DMS153 treated with DMSO at 0.1 percent for 48 hours (cell line): ENCODE measurements around the gene GRM7.

Experiments used
- DNase-seq: peaks from one replicate; lab custom pipeline; 2025; ENCODE audit not compliant: unreplicated experiment; lab: John Stamatoyannopoulos, UW

Gene GRM7

GRCh38 chr3:7565574-7565973 is 704.7 kb downstream of the GRM7 start:
- no peak for DNase-seq

GRCh38 chr3:7567160-7567559 is 706.2 kb downstream of the GRM7 start:
- no peak for DNase-seq

DNA sequence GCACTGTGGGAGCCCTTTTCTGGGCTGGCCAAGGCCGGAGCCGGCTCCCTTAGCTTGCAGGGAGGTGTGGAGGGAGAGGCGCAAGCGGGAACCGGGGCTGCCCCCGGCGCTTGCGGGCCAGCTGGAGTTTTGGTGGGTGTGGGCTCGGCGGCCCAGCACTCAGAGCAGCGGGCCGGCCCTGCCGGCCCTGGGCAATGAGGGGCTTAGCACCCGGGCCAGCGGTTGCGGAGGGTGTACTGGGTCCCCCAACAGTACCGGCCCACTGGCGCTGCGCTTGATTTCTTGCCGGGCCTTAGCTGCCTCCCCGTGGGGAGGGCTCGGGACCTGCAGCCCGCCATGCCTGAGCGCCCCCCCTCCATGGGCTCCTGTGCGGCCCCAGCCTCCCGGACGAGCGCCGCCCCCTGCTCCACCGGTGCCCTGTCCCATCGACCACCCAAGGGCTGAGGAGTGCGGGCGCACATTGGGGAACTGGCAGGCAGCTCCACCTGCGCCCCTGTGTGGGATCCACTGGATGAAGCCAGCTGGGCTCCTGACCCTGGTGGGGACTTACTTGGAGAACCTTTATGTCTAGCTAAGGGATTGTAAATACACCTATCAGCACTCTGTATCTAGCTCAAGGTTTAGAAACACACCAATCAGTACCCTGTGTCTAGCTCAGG is 707.7 kb downstream of the GRM7 start:
- DNase-seq = no peak

- DNase-seq = no peak
Observed at GRCh38 chr3:7573330-7573729, 712.4 kb downstream of the GRM7 start.

DNA sequence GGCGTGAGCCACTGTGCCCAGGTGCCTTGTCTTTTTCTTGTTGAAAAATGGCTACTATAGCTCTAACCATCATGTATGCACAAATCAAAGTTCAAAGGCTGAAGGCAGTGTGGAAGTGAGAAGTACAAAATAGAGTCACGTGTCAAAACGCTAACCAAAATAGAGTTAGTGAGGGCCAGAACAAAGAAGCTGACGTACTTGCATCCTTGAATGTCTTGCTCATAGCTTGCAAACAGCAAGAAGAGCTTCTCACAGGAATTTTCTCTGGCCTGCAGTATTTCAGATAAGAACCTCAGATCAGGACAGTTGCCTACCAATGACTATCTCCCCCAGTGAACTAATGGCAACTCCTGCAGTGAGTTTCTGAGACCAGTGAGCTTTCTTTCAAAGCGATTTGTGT is 713.5 kb downstream of the GRM7 start:
- DNase-seq = no peak

- no peak for DNase-seq
Observed at GRCh38 chr3:7576071-7576470, 715.2 kb downstream of the GRM7 start.

DNA sequence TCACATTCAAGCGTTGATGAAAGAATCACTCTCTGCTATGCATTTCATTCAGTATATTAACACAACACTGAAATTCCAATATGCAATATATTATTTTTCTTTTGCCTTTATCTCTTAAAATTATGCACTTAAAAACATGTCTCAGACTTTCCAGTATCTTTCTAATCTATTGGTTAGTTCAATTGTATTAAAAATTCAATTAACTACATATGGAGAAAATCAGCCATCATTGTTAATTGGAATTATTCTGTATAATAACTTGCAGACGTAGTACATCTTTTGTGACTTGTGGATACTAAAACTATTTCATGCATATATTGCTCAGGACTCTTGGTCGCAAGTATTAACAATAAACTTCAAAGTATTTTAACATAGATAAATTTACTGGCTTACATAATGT is 715.6 kb downstream of the GRM7 start:
- no peak for DNase-seq

GRCh38 chr3:7577513-7577912 is 716.6 kb downstream of the GRM7 start:
- DNase-seq = no peak

- DNase-seq = no peak
Observed at GRCh38 chr3:7581831-7582230, 720.9 kb downstream of the GRM7 start.

GRCh38 chr3:7585052-7585451 is 724.1 kb downstream of the GRM7 start:
- DNase-seq = no peak

DNA sequence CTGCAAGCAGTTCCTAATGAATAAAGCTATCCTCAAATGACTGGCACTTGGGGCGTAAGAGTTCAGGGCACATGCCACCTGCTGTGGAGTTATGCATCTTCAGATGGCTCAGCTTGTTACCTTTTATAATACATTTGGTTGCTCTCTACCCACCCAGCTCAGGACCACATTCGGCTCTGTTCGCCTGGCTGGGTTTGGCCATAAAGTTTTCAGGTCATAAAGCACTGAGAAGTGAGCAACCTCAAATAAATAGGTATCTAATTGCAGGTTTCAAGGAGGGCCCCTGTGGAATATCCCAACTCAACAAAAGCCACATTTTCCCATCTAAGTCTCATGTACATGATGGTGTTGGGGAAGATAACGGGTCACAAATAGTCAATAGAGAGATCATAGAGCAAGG is 727.3 kb downstream of the GRM7 start:
- DNase-seq = no peak

DNA sequence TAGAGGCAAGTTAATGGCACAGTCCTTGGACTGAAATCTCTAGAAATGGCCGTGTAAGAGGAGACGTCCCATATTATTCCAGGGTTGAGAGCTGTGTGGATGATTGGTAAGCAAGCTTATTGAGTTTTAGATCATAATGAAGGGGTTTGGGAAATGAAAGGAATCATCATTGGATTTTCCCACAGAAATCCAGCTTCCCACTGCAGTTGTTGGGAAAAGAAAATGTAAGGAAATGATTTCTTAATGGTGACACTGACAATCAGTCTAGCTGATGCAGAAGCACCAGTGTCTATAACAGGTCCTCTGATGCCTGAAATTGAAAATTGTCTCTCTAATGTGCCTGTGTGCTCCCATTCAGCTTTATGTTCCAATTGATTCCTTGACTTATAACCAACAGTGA is 728.6 kb downstream of the GRM7 start:
- DNase-seq = no peak

GRCh38 chr3:7602297-7602696 is 741.4 kb downstream of the GRM7 start:
- DNase-seq = no peak

DNA sequence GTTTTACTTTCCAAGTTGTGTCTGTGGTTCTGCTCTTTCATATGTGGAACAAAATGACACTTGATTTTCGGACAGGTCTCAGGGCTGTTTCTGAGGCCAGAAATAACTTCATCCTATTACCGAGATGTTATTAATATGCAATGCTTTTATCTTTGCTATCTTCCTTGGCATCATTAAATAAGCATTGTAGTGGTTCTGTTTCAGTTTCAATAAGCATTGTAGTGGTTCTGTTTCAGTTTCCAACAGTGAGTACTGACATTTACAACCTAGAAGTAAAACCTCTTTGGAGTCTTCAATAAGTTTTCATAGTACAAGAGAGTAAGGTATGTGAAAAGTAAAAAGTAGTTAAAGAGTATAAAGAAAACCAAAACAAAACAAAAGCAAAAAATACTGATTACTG is 746.2 kb downstream of the GRM7 start:
- no peak for DNase-seq

DNA sequence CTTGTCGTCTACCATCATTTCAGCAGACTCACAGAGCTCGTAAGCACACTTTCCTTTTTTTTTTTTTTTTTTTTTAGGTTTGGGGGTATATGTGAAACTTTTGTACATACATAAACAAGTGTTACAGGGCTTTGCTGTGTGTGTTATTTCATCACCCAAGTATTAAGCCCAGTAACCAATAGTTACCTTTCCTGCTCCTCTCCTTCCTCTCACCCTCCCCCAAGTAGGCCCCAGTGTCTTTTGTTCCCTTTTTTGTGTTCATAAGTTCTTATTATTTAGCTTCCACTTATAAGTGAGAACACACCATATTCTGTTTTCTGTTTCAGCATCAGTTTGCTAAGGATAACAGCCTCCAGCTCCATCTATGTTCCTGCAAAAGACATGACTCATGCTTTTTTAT is 746.8 kb downstream of the GRM7 start:
- DNase-seq = no peak

DNA sequence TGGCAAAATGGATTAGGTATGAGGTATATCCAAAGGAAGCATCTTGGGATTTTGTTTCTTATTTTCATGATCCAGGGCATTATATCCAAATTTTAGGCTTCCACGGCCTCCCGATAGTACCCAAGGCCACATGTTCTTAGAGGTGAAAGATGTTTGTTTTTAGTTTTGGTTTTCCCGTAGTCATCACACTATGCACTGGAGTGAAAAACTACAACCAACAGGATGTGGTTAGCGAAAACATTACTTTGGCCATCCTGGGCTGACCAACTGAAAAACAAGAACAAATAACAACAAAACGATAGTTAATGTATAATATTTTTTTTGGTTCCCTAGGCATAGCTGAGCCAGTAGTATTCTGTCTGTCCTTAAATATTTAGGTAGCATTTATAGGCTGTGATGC is 749.7 kb downstream of the GRM7 start:
- DNase-seq = no peak

- DNase-seq = no peak
Observed at GRCh38 chr3:7615043-7615442, 754.1 kb downstream of the GRM7 start.

GRCh38 chr3:7618606-7619005 is 757.7 kb downstream of the GRM7 start:
- DNase-seq = no peak

- no peak for DNase-seq
Observed at GRCh38 chr3:7620401-7620800, 759.5 kb downstream of the GRM7 start.

DNA sequence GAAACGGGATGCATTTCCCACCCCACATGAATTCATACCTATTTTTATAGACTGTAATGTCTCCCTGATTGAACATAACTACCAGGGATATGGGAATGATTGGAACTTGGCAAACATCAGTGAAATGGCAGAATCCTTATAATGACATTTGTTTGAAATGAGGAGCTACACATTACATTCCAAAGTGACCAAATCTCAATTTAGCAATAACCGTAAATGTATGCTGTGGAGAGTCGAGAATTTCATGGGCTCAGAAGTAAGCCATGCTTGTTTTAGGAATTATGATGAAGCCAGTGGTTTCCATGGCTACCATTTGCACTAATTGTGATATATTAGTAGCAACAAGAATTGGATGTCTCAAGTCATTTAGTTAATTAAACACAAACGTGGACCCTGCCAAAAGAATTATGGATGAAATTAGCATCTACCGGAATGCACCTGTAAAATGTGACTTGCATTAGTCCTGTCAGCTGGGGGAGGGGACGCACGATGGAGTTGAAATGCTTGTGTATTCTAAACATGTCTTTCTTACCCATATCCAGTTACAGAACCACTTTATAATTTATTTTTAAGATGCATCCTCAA is 760.2 kb downstream of the GRM7 start:
- no peak for DNase-seq

DNA sequence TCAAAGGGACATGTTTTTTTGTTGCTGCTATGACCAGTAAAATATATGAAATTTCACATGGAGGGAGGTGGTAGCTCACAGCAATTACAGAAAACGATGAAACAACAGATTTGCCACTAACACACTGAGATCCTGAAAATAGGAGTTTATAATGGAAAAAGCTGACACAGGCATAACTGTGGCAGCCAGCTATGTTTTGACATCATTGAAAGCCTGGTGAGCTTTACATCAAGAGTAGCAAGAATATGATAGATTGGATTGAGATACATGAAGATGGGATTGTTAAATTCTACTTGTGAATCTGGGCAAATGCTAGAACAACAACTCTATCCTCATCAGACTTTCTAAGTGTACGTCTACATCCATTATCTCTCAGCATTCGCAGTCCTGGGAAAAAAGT is 760.7 kb downstream of the GRM7 start:
- DNase-seq = no peak

GRCh38 chr3:7625021-7625420 is 764.1 kb downstream of the GRM7 start:
- DNase-seq = no peak

- no peak for DNase-seq
Observed at GRCh38 chr3:7630351-7630911, 769.5 kb downstream of the GRM7 start.
